Hematopoietic multipotent progenitor cell treated with erythropoietin and hydrocortisone succinate and interleukin-3 and kit ligand, for 15 days (in vitro differentiated cells): ENCODE measurements around the gene TEKTIP1.
A peak's percentile ranks its signal among the peaks of the same experiment; 100 is the strongest.

Experiments used
- DNase-seq: peaks from one replicate; pipeline ENCODE4 v3.0.0-alpha.2; 2015; ENCODE audit warnings: low spot score

The TEKTIP1 gene

DNA sequence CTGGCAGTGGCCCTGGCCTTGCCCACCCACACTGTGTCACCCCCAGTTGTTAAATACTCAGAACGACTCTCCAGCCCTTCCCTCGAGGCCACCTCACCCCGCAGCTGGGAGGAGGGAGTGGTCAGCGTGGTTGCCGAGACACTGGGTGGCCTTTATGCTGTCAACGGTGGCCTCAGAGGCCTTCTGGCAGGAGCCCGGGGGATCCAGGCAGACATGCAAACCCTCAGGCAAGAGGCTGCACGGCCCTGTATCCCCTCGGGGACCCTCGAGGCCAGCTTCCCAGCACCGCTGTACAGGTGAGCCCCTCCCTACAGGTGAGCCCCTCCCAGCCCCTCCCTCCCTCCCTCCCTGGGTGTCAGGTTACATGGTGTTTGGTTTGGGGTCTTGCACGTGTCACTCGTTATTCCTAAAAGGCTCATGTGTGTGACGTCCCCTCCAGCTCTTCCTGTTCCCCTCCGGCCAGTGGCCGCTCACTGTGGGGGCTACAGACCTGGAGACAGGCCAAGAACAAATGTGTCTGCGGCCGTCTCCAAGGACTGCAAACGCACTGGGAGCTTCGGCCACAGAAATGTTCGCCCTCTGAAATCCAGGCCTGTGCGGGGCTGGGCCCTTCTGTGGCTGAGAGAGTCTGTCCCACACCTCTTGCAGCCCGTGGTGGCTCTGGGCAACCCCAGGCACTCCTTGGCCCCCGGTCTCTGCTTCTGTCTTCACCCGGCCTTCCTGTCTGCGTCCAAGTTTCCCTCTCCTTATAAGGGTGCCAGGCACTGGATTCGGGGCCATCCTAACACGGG, at the start of gene TEKTIP1:
Gene TEKTIP1, plus strand, starts transcription at position 210 of the 791 bp plus-strand sequence. Its CDS starts 4 bp downstream, at position 214.
- no peak for DNase-seq

DNA sequence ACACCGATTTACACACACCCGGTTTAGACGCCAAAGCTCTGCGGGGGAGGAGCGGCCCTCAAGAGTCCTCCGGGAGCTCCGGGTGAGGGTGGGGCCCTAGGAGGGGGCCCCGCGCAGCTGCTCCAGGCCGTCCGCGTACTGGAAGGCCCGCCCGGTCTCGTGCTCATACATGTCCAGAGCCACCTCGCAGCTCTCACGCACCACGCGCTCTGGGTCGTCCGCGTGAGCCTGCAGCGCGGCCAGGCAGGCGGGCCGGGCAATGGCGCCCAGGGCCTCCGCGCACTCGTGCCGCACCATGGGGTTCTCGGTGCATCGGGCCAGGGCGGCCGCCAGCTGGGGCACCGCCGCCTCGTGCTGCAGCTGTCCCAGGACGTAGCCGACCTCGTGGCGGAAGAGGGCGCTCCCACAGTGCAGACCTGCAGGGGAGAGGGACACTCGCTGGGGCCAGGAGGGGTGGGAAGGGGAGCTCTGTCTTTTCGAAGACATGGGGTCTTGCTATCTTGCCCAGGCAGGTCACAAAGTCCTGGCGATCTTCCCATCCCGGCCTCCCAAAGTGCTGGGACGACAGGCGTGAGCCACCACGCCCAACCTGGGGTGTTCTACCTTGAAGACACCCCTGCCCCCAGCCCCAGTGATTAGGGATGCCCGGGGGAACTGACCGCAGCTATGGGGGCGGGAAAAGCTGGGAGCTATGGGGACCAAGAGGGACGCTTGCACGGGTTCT, 47.4 kb upstream of the TEKTIP1 start:
- DNase-seq = no peak

DNA sequence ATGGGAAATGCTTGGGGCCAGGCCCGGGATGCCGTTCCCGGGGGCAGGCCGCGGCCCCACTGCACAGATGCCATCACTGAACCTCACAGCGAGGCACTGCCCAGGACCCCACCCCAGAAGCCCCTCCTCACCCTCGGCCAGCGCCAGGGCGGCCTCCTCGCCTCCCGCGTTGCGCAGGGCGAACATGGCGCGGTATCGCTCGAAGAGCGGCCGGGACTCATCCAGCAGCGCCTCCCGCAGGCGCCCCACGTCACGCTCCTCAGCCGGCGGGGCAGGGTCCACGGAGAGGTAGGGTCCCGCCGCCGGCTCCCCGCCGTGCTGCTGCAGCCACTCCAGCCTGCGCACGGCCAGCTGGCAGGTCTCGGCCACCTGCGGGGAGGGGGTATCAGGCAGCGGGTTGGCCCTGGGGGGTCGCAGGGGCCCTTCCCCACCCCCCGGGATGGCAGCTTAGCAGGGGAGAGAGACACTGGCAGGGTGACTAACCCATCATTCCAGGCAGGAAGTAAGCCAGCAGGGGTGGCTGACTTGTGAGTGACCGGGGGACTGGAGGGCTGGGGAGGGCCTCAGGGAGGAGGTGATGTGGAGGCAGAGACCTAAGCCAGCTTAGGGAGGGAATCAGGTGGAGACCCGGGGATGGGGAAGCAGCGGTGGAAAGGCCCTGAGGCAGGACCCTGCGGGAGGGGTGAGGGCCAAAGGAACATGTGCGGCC, 46.7 kb upstream of the TEKTIP1 start:
- no peak for DNase-seq

DNA sequence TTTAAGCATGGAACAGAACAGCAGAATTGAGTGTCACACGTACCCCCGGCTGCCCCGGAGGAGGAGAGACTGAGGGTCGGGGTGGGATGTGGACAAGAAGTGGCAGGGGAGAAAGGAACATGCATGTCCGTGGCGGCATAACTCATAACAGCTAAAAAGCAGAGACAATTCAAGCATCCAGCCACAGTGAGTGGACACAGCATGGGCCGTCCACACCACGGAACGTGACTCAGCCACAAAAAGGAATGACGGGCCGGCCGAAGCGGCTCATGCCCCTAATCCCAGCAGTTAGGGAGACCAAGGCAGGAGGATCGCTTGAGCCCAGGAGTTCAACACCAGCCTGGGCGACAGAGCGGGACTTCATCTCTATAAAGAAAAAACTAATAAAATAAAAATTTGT, 46.1 kb upstream of the TEKTIP1 start:
- no peak for DNase-seq

DNA sequence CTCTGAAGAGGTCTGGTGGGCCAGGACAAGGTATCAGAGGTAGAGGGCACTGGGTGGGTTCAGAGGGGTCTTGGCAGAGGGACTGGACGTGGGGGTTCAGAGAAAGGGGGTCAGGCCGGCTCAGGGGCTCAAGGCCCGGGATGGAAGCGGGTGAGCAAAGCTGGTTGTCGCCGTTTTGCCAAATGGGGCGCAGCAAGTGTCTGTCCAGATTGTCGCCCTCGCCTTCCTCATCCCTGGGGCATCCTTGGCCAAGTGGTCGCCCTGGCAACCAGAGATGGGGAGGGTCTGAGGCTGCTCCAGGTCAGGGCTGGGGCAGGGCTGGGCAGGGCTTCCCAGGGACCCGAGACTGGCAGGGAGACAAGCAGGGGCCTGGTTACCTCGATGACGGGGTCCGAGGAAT, 45.3 kb upstream of the TEKTIP1 start:
- DNase-seq = no peak

DNA sequence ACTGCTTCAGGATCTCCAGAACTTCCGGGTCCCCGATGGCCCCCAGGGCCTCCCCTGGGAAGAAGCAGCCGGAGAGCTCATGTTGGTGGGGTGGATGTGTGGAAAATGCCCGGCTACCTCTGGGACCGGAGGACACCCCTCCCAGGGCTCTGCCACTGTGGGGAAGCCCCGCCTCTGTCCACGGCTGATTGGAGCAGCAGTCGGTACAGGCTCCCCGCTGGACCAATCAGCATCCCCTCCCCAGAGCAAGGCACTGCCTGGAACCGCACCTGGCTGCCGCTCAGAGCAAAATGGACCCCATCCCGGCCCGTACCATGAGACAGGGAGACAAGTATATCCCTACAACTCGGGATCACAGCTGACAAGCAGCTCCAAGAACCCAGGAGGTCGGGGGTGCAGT, 44.9 kb upstream of the TEKTIP1 start:
- DNase-seq = no peak

DNA sequence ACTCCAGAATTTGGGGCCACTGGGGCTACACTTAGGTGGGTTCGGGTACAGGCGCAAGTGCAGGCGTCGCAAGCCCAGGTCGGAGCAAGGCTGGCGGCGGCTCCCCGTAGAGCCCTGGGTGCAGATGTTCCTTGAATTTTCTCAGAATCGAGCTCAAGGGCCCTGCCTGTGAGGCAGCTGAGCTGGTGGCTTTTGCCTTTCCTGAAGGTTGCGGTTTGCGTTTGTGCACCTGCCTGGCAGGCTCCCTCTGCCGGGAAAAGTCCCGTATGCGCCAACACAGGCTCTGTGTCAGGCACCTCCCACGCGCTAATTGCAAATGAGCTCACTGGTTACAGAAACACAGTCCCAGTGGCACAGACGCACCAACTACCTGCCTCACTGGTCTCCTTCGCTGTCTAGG, 44.4 kb upstream of the TEKTIP1 start:
- DNase-seq = no peak

DNA sequence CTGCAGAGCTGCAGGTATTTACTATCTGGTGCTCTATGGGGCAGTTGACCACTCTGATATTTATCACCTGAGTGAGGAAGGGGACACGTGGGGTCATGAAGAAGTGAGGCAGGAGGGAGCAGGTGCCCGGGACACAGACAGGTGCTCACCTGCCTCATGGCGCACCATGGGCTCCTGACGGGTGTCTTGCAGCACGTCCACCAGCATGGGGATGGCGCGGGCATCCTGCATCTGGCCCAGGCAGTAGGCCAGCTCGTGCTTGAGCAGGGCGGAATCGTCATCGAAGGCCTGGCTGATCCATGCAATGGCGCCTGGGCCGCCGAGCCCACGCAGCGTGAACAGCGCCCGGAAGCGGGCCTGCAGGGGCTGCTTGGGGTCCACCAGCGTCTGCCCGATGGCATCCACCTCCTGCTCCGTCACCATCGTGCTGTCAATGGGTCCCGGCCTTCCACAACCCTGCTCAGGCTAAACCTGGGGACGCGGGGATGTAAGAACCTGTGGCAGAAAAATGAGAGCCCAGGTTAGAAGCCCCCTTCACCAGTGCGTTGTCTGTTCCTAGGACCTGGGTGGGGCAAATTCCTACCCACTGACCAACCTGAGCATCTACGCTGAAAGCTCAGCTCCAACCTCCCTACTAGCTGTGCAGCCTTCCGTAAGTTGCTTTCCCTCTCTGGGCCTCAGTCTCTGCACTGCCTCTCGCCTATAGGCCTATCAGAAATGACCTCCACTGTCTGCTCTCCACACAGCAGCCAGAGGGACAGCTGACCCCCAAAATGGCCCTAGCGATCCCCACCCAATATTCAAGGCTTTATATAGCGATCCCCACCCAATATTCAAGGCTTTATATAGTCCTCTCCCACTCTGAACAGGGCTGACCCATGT, 42.3 kb upstream of the TEKTIP1 start:
- no peak for DNase-seq

DNA sequence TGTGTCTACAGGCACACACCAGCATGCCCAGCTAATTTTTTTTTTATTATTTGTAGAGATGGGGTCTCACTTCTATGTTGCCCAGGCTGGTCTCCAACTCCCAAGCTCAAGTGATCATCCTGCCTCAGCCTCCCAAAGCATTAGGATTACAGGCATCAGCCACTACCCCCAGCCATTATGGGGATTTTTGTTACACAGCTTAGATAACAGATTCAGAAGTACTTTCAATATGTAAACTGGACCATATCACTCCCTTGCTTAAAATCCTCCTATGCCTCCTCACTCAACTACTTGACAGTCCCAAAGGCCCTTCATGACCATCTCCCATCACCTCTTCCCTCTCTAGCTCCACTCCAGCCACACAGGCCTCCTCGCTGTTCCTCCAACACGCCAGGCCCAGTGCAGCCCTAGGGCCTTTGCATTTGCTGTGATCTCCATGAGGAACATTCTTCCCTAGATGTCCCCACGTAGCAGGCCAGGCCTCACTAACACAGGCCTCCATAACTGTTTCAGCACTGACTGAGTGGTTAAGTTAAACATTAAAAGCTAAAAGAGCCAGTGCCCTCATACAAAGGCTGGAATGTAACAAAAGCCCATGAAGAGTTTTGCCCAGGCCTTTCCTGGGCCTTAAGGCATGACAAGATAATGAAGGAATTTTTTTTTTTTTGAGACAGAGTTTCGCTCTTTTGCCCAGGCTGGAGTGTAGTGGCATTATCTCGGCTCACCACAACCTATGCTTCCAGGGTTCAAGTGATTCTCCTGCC, 41.0 kb upstream of the TEKTIP1 start:
- DNase-seq = no peak

DNA sequence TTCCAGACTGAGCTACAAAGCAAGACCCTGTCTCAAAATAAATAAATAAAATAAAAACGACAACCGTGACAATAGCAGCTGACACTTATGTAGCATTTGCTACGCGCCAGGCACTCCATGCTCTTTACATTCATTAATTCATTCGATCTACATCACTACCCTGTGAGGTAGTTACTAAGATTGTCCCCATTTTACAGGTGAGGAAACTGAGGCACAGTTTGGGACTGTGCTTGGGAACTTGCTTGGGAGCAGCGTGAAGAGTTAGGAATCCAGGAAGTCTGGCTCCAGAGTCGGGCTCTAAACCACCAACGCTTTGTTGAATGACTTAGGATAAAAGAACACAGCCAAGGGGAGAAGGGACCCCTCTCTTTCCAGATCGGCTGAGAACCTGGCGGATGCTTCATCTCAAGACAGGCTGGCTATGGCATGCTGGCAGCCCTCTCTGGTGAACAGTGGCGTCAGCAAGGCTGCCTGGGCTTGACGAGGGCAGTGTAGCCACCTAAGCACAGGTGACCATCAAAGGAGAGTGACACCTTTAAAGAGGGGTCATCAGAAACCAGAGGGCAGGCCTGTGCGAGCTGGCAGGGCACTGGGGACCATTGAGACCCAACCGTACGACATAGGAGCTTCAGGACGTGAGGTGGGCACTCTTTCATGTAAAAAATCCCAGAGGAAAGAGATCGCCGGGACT, 39.1 kb upstream of the TEKTIP1 start:
- DNase-seq = no peak

DNA sequence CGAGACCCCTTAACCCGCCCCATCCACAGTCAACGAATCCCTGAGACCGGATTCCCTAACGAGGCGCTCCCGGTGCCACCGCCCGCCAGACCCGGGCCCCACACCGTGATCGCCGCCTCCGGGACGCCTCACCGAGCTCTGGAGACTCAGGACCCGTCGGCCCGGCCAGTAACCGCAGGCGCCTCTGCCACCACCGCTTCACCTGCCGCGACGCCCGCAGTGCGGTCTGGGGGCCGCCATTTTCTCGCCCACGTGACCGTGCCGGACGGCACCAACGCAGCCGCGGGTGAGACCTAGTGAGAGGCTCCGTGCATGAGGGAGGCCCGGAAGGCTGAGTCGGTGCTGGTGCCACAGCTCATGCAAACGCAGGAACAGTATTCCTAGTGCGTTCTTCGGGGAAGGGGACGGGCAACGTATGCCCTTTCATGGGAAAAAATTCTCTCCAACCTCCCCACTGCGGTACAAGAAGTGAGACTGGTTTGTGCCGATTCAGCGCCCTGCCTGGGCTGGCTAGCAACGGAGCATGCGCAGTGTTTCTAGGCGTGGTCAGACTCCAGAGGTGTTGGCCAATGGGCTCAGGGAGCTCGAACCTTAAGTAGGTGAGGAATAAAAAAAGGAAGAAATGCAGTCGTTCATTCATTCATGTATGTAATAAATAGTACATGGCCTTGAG, 38.4 kb upstream of the TEKTIP1 start, which contains the start of gene DOHH:
Gene DOHH, minus strand, starts transcription at position 246 of the 673 bp plus-strand sequence. CDS start 3,860 bp downstream, outside the sequence.
- peak; percentile 99 for DNase-seq

DNA sequence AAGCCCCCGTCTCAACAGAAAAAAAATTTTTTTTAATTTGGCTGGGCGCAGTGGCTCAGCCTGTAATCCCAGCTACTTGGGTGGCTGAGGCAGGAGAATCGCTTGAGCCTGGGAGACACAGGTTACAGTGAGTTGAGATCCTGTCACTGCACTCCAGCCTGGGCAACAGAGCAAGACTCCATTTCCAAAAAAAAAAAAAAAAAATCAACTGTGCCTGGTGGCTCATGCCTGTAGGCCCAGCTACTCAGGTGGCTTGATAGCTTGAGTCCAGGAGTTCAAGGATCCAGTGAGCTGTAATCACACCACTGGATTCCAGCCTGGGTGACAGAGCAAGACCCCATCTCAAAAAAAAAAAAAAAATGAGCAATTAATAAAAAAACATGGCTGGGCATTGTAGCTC, 37.2 kb upstream of the TEKTIP1 start:
- no peak for DNase-seq

DNA sequence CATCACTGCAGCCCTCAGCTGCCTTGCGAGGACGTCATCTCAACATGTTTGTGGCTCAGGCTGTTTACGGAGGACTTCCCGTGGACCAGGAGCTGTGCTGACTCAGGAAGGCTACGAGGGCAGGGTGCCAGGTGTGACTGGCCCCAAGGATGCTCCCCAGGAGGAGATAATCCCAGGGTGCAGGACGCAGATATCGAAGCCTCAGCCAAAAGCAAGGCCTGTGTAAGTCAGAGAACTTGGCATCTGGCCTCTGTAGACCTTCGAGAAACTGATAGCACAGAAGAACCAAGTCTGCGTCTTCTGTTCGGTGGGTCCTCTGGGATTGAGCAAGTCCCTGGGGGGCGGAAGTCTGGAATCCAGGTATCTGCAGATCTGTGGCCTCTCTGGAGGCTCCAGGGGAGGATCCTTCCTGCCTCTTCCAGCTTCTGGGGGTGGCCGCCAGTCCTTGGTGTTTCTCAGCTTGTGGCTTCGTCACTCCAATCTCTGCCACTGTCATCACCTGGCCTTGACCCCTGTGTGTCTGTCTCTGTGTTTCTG, 35.9 kb upstream of the TEKTIP1 start:
- DNase-seq = peak; percentile 97

DNA sequence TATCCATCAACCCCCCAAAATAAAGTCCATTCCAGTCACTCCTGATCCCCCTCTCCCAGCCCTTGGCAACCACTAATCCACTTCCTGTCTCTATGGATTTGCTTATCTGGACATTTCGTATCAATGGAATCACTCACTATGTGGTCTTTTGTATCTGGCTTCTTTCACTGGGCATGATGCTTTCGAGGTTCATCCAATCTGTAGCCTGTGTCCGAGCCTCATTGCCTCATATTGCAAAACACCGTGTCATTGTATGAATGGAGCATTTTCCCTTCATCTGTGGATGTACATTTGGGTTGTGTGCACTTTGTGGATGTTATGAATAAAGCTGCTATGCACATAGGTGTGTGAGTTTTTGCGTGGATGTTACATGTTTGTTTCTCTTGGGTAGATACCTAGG, 34.2 kb upstream of the TEKTIP1 start:
- peak; percentile 37 for DNase-seq

DNA sequence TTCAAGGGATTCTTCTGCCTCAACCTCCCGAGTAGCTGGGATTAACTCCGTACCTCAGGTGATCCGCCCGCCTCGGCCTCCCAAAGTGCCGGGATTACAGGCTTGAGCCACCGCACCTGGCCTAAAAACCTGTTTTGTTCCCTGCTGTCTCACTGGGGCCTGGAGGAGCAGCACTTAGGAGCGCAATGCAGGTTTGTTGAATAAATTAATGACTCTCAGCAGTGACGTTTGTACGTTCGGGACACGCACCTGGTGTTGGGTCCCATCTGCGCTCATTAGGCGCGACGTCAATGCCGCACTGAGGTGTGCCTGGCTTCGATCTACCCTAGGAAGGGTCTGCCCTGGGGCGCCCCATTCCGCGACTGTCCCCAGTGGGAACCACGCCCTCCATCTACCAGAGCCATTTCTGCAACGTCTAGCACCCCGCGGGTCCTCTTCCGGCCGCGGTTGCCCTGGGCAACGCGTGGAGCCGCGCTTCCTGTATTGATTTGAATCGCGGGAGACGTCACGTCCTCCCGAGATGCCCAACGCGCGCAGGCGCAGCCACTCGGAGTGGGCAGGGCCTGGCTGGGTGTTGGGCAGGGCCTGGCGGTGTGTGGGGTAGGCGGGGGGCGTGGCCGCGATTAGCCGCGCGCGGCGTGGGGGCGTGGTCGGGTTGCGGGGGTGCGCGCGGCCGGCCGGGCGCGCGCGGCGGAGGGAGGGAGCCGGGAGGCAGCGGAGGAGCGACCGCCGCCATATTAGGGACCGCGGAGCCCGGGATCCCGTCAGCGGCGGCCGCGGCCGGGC, 33.2 kb upstream of the TEKTIP1 start, which contains the start of gene FZR1:
Gene FZR1, plus strand, starts transcription at position 714 of the 786 bp plus-strand sequence. CDS start 16,679 bp downstream, outside the sequence.
- peak; percentile 99 for DNase-seq

DNA sequence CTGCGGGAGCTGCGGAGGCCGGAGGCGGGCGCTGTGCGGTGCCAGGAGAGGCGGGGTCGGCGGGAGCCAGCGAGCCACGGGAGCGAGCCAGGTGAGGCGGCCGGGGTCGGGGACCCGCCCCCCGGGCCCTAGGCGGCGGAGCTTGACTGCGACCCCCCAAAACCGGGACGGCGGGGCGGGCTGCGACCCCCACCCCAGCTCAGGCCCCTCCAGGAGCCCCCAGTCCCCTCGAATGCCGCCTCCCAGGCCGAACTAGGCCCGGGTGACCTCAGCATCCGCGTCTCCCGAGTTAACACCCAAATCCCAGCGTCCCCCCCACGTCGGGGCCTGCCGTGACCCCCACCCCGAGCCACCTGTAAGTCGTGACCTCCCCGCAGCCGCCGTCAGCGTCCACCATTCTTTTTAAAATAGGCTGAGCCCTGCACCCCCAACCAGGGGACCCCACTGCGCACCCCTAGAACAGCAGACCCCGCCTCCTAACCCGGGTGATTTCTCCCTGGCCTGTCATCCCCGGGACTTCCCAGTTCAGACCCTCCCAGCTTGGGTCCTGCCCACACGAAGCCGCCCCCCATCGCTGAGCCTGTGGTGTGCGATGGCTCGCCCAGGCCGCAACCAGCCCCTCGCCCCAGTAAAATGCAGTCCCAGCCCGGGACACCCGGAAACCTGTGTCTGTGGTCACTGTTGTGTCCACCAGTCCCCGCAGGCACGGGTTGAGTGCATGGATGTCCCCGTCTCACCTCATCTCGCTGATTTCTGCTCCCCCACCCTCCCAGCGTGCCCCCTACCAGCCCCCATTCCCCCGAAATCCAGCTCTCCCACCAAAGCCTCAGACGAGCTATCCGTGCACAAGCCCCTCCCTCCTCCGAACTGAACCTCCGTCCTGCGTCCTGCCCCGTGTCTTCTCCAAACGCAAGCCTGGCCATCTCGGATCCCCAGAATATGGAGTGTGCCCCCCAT, 32.3 kb upstream of the TEKTIP1 start:
- no peak for DNase-seq

DNA sequence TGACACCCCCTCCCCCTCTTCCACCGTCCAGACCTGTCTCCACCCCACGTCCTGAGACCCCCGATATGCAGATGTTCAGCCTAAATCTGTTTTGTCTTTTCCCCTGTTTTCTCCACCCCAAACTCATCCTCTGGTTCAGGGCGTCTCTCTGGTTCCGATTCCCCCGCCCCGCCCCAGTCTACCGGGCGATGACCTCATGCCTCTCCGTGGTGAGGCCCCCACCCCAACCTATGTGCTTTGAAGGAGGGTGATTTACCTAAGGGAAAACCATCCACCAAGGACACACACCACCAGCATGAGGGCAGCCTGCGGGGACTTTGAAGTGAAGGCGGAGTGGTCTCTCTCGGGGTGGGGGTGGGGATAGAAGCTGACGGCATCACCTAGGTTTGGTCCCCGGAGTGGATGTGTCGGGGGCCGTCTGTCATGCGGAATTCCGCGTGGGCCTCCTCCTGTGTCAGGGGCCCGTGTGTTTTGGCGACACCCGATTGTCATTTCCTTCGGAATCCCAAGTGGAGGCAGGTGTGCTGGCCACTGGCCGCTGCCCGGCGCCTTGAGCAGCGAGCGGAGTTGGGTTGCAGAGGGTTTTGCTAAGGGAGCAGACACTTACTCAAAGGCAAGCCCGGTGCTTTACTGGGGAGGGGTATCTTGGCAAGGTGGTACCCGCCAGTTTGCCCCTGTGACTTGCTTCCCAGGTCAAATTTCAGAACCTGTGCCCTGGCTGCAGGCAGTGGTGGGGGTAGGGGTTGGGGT, 31.4 kb upstream of the TEKTIP1 start:
- DNase-seq = no peak
